Activated CD4-positive, alpha-beta T cell treated with anti-CD3 and anti-CD28 coated beads, Interleukin-2, Interleukin-4, amounts not matched to agents 100 ng/mL and 50 ng/mL, durations not matched to agents 16 hours and 8 hours (primary cell): ENCODE measurements around the gene JMJD1C.
"Not testable (repeated sequence)": the region's sequence is repeated elsewhere in the genome, so short reads cannot be mapped to it uniquely, and the experiment has no call there.

Experiments used
- DNase-seq: peaks from one replicate; pipeline ENCODE4 v3.0.0-alpha.2; 2020; ENCODE audit warnings: low spot score

JMJD1C gene

GRCh38 chr10:63352976-63353375 lies 112.8 kb downstream of the JMJD1C start:
- DNase-seq = no peak

- no peak for DNase-seq
These were observed 117.4 kb downstream of the JMJD1C start for GRCh38 chr10:63348245-63348850.

- no peak for DNase-seq
These were observed 119.7 kb downstream of the JMJD1C start for GRCh38 chr10:63346015-63346441.

- DNase-seq = no peak
These were observed 121.5 kb downstream of the JMJD1C start for GRCh38 chr10:63344269-63344668.

- no peak for DNase-seq
These were observed 122.3 kb downstream of the JMJD1C start for GRCh38 chr10:63343476-63343875.

- not testable (repeated sequence) for DNase-seq
These were observed 126.1 kb downstream of the JMJD1C start for GRCh38 chr10:63339640-63340039.

GRCh38 chr10:63337455-63338251 lies 128.1 kb downstream of the JMJD1C start:
- DNase-seq = no peak

- DNase-seq = no peak
These were observed 134.2 kb downstream of the JMJD1C start for GRCh38 chr10:63331586-63331985.

GRCh38 chr10:63324495-63324854 lies 141.3 kb downstream of the JMJD1C start:
- no peak for DNase-seq

GRCh38 chr10:63323701-63324494 lies 141.9 kb downstream of the JMJD1C start:
- no peak for DNase-seq

- DNase-seq = no peak
These were observed 145.1 kb downstream of the JMJD1C start for GRCh38 chr10:63320683-63321082.

GRCh38 chr10:63319231-63319630 lies 146.5 kb downstream of the JMJD1C start:
- DNase-seq = no peak

- no peak for DNase-seq
These were observed 147.3 kb downstream of the JMJD1C start for GRCh38 chr10:63318491-63318890.

GRCh38 chr10:63314020-63314419 lies 151.8 kb downstream of the JMJD1C start:
- no peak for DNase-seq

- DNase-seq = no peak
These were observed 152.6 kb downstream of the JMJD1C start for GRCh38 chr10:63313066-63313717.

GRCh38 chr10:63308628-63309027 lies 157.1 kb downstream of the JMJD1C start:
- no peak for DNase-seq

- no peak for DNase-seq
These were observed 161.6 kb downstream of the JMJD1C start for GRCh38 chr10:63304146-63304545.

- no peak for DNase-seq
These were observed 165.0 kb downstream of the JMJD1C start for GRCh38 chr10:63300801-63301200.

- no peak for DNase-seq
These were observed 167.8 kb downstream of the JMJD1C start for GRCh38 chr10:63297941-63298340.

- DNase-seq = no peak
These were observed 171.0 kb downstream of the JMJD1C start for GRCh38 chr10:63294781-63295180.

GRCh38 chr10:63292847-63293246 lies 172.9 kb downstream of the JMJD1C start:
- DNase-seq = not testable (repeated sequence)

- DNase-seq = no peak
These were observed 177.6 kb downstream of the JMJD1C start for GRCh38 chr10:63288170-63288569.
